22Rv1 (cell line): Measurements from ENCODE around the gene GLRX3.

Source experiments
- ZFX ChIP-seq: fragments of 450-650 bp; IDR thresholded peaks from 2 replicates; pipeline ENCODE4 v1.6.1; 2017; ENCODE audit warnings: antibody characterized with exemption, borderline replicate concordance
- TF ChIP-seq, protein P1 (sequence below): fragments of 450-650 bp; IDR thresholded peaks from 2 replicates; pipeline ENCODE4 v1.5.1; 2017; ENCODE audit warnings: mild to moderate bottlenecking

DNA sequence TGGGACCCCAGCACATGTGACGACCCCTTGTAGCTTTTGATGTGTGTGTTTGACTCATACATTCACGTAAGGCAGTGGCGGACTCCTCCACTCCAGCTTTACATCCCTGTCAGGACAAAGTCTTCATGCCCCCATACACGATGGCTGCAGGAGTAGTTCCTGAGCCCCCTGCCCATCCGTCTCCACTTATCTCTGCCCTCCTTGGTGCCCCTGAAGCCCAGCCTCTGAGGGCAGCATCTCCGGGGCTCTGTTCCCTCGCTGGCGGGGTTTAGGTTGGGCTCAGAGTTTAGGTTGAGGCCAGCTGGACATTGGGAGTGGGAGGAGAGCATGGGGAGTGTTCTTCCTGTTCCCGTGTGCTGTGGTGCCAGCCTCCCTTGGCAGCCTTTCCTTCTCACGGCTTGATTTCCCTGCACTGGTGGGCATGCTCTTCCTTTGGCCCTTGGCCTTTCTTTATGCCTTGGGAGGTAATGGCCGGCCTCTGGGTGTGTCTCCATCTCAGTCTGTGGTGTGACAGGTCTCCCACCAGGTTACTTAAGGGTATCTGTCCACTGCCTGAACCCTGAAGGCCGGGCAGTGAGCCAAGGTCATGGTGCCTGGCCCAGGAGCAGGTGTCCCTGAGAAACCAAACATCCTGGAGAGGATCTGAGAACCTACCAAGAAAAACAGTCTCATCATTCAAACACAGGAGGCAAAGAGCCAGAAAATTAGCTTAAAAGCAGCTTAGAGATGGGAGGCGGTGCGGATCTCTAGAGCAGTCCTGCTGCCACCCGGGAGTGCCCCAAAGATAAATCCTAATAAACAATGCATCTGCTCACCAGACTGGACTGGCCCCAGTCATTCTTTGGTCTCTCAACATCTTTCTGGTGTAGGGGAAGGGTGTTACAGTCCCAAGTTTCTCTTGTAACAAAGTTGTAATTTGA lies 85.5 kb downstream of the GLRX3 start:
- TF ChIP-seq, protein P1, sequence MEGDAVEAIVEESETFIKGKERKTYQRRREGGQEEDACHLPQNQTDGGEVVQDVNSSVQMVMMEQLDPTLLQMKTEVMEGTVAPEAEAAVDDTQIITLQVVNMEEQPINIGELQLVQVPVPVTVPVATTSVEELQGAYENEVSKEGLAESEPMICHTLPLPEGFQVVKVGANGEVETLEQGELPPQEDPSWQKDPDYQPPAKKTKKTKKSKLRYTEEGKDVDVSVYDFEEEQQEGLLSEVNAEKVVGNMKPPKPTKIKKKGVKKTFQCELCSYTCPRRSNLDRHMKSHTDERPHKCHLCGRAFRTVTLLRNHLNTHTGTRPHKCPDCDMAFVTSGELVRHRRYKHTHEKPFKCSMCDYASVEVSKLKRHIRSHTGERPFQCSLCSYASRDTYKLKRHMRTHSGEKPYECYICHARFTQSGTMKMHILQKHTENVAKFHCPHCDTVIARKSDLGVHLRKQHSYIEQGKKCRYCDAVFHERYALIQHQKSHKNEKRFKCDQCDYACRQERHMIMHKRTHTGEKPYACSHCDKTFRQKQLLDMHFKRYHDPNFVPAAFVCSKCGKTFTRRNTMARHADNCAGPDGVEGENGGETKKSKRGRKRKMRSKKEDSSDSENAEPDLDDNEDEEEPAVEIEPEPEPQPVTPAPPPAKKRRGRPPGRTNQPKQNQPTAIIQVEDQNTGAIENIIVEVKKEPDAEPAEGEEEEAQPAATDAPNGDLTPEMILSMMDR = no peak
- TF ChIP-seq ZFX = no peak
